GM18517 (cell line): ENCODE results near the gene PDLIM3.
"Not testable (repeated sequence)": the region's sequence is repeated elsewhere in the genome, so short reads cannot be mapped to it uniquely, and the experiment has no call there.

Source experiments
- ATAC-seq: cut with Tn5 transposase; IDR thresholded peaks from one replicate; pipeline ENCODE4 v1.9.1; 2021; ENCODE audit warnings: mild to moderate bottlenecking, moderate library complexity; ENCODE audit not compliant: unreplicated experiment

Gene PDLIM3

GRCh38 chr4:185534866-185535611, at the start of gene PDLIM3:
PDLIM3 (minus strand) TSS chr4:185535507; CDS start chr4:185535434, 73 bp downstream.
- no peak for ATAC-seq

GRCh38 chr4:185583813-185584212, 48.5 kb upstream of the PDLIM3 start:
- ATAC-seq = no peak

GRCh38 chr4:185582651-185583400, 47.5 kb upstream of the PDLIM3 start:
- ATAC-seq = no peak

- ATAC-seq = no peak
These were observed 45.4 kb upstream of the PDLIM3 start for GRCh38 chr4:185580699-185581098.

- ATAC-seq = no peak
These were observed 43.0 kb upstream of the PDLIM3 start for GRCh38 chr4:185578284-185578683.

- ATAC-seq = no peak
These were observed 41.9 kb upstream of the PDLIM3 start for GRCh38 chr4:185576962-185577950.

GRCh38 chr4:185576314-185576961, 41.1 kb upstream of the PDLIM3 start:
- no peak for ATAC-seq

- no peak for ATAC-seq
These were observed 38.4 kb upstream of the PDLIM3 start for GRCh38 chr4:185573651-185574199.

GRCh38 chr4:185570727-185571126, 35.4 kb upstream of the PDLIM3 start:
- ATAC-seq = no peak

- no peak for ATAC-seq
These were observed 32.4 kb upstream of the PDLIM3 start for GRCh38 chr4:185567381-185568376.

- ATAC-seq = no peak
These were observed 31.7 kb upstream of the PDLIM3 start for GRCh38 chr4:185566972-185567371.

GRCh38 chr4:185566425-185566824, 31.1 kb upstream of the PDLIM3 start:
- no peak for ATAC-seq

- no peak for ATAC-seq
These were observed 30.4 kb upstream of the PDLIM3 start for GRCh38 chr4:185565696-185566095.

GRCh38 chr4:185564349-185564748, 29.0 kb upstream of the PDLIM3 start:
- ATAC-seq = no peak

GRCh38 chr4:185562531-185562930, 27.2 kb upstream of the PDLIM3 start:
- ATAC-seq = no peak

- ATAC-seq = no peak
These were observed 25.0 kb upstream of the PDLIM3 start for GRCh38 chr4:185560316-185560715.

- no peak for ATAC-seq
These were observed 24.6 kb upstream of the PDLIM3 start for GRCh38 chr4:185559915-185560281.

- ATAC-seq = not testable (repeated sequence)
These were observed 24.1 kb upstream of the PDLIM3 start for GRCh38 chr4:185559251-185559914.
